AG10803 (cell line): Measurements from ENCODE around the gene RASA1.
A peak's percentile ranks its signal among the peaks of the same experiment; 100 is the strongest.
"Not testable (repeated sequence)": the region's sequence is repeated elsewhere in the genome, so short reads cannot be mapped to it uniquely, and the experiment has no call there.

Source experiments
- DNase-seq: peaks from one replicate; pipeline ENCODE4 v3.0.0; 2010; ENCODE audit warnings: low read depth
- H3K4me3 ChIP-seq: 2 replicates; pipeline ENCODE4 v1.5.1; 2011; ENCODE audit warnings: mild to moderate bottlenecking, low read length, control low read depth
- CTCF ChIP-seq: conservative IDR thresholded peaks from 2 replicates; pipeline ENCODE4 v1.5.1; 2011; ENCODE audit warnings: mild to moderate bottlenecking, low read length, control low read depth, inconsistent platforms

Gene RASA1

GRCh38 chr5:87263498-87263897 lies 4.2 kb upstream of the RASA1 start:
- TF ChIP-seq CTCF: no peak
- no peak overlapping the region for H3K4me3 ChIP-seq
- no peak for DNase-seq

GRCh38 chr5:87266914-87267573 lies 639 bp upstream of the RASA1 start:
- no peak for TF ChIP-seq CTCF

GRCh38 chr5:87268126-87268969 lies 665 bp downstream of the RASA1 start:
- DNase-seq: peak; percentile 67
- TF ChIP-seq CTCF: no peak
- peak overlapping the region; percentile 95 for H3K4me3 ChIP-seq

More at GRCh38 chr5:87266914-87267573, 639 bp upstream of the RASA1 start:
- H3K4me3 ChIP-seq: peak overlapping the region; percentile 95
- no peak for DNase-seq

- H3K4me3 ChIP-seq: peak overlapping the region; percentile 95
- peak; percentile 9 for DNase-seq
- TF ChIP-seq CTCF: no peak
These were observed 1.3 kb downstream of the RASA1 start for GRCh38 chr5:87268970-87269377.

- not testable (repeated sequence) for H3K4me3 ChIP-seq
These were observed 3.2 kb downstream of the RASA1 start for GRCh38 chr5:87270888-87271287.

GRCh38 chr5:87276655-87277054 lies 9.0 kb downstream of the RASA1 start:
- no peak for DNase-seq
- TF ChIP-seq CTCF: no peak
- no peak overlapping the region for H3K4me3 ChIP-seq

More at GRCh38 chr5:87270888-87271287, 3.2 kb downstream of the RASA1 start:
- DNase-seq: not testable (repeated sequence)

GRCh38 chr5:87277279-87277835 lies 9.7 kb downstream of the RASA1 start:
- DNase-seq: peak; percentile 65
- TF ChIP-seq CTCF: no peak
- H3K4me3 ChIP-seq: no peak overlapping the region
